ENCODE results near the gene HAUS5.
A peak's percentile ranks its signal among the peaks of the same experiment; 100 is the strongest.

The HAUS5 gene

GRCh38 chr19:35608251-35608650 lies 4.3 kb upstream of the HAUS5 start:
- DNase-seq = no peak

GRCh38 chr19:35609851-35610353 lies 2.6 kb upstream of the HAUS5 start:
- no peak for DNase-seq

- no peak for DNase-seq
Observed at GRCh38 chr19:35612224-35612558, 344 bp upstream of the HAUS5 start.

GRCh38 chr19:35613574-35613973 lies 1.0 kb downstream of the HAUS5 start:
- DNase-seq = no peak

- DNase-seq = no peak
Observed at GRCh38 chr19:35615036-35615435, 2.5 kb downstream of the HAUS5 start.

- DNase-seq = no peak
Observed at GRCh38 chr19:35618857-35619256, 6.3 kb downstream of the HAUS5 start.

- no peak for DNase-seq
Observed at GRCh38 chr19:35619290-35619923, 6.9 kb downstream of the HAUS5 start.

GRCh38 chr19:35620001-35620400 lies 7.5 kb downstream of the HAUS5 start:
- no peak for DNase-seq

GRCh38 chr19:35621708-35622107 lies 9.2 kb downstream of the HAUS5 start:
- DNase-seq = no peak

- DNase-seq = no peak
Observed at GRCh38 chr19:35622750-35623149, 10.2 kb downstream of the HAUS5 start.

GRCh38 chr19:35623327-35624010 lies 10.9 kb downstream of the HAUS5 start:
- DNase-seq = no peak

- DNase-seq = no peak
Observed at GRCh38 chr19:35628264-35628564, 15.7 kb downstream of the HAUS5 start.

- DNase-seq = peak; percentile 96
Observed at GRCh38 chr19:35628565-35629331, 16.2 kb downstream of the HAUS5 start, which contains the start of gene RBM42. Gene RBM42, plus strand, starts transcription at chr19:35629036. Its CDS starts 118 bp downstream, at chr19:35629154.

- no peak for DNase-seq
Observed at GRCh38 chr19:35629332-35629633, 16.7 kb downstream of the HAUS5 start.

- no peak for DNase-seq
Observed at GRCh38 chr19:35633727-35634440, 21.3 kb downstream of the HAUS5 start.

- no peak for DNase-seq
Observed at GRCh38 chr19:35636651-35637050, 24.1 kb downstream of the HAUS5 start.

- DNase-seq = no peak
Observed at GRCh38 chr19:35637165-35637564, 24.6 kb downstream of the HAUS5 start.

GRCh38 chr19:35639321-35639639 lies 26.7 kb downstream of the HAUS5 start:
- no peak for DNase-seq

- no peak for DNase-seq
Observed at GRCh38 chr19:35639863-35640262, 27.3 kb downstream of the HAUS5 start.

GRCh38 chr19:35641515-35642151 lies 29.1 kb downstream of the HAUS5 start, which contains the start of gene ETV2:
Gene ETV2, plus strand, starts transcription at chr19:35641745. Its CDS starts 716 bp downstream, at chr19:35642461.
- DNase-seq = peak; percentile 31

- no peak for DNase-seq
Observed at GRCh38 chr19:35642312-35642711, 29.8 kb downstream of the HAUS5 start.

- no peak for DNase-seq
Observed at GRCh38 chr19:35642798-35643254, 30.3 kb downstream of the HAUS5 start.
